Suprapubic skin (tissue), 4 donors: ENCODE data around the gene TMEM214.

Experiments used
- CTCF ChIP-seq, 2 donors: fragments of 200-600 bp in 1 of 2; fragments of 450-650 bp in 1 of 2; sonication (generic) in 1 of 2; IDR thresholded peaks; one replicate each; pipeline ENCODE4 v1.5.1; 2016 to 2019; ENCODE audit warnings: antibody characterized with exemption in 2 of 2, mild to moderate bottlenecking in 1 of 2, moderate library complexity in 1 of 2
- EP300 ChIP-seq: sonication (generic); formaldehyde crosslinking; IDR thresholded peaks from one replicate; pipeline ENCODE4 v1.6.1; 2017; ENCODE audit warnings: antibody characterized with exemption
- POLR2AphosphoS5 ChIP-seq, 3 donors: sonication (generic); formaldehyde crosslinking; IDR thresholded peaks; one replicate each; pipeline ENCODE4 v1.6.1; 2017; ENCODE audit warnings: antibody characterized with exemption in 3 of 3

- TF ChIP-seq POLR2AphosphoS5 (IDR thresholded peaks at IDR 0.05) (no peak), EP300 (no peak), CTCF (IDR thresholded peaks at IDR 0.05) (no peak)
Measured at GRCh38 chr2:26994983-26995382, 37.8 kb upstream of the TMEM214 start.
